ENCODE results near the gene TMEM19. TPM values are rescaled to one million over a fixed set of nuclear protein-coding genes. Genes with fewer than 3 reads are reported as not detected.

Gene TMEM19
- total RNA-seq, 1 experiment from 2014 or later: 44.0 TPM

Other genes with a start within 250 kb of the TMEM19 start
- 1.1 and 2.2 TPM in 2 replicates for gene LGR5, start 246.3 kb upstream of the TMEM19 start, total RNA-seq (2014; rRNA removed; shearing (Covaris generic))
- 8.3 and 12.9 TPM in 2 replicates for gene ZFC3H1, start 22.2 kb upstream of the TMEM19 start, total RNA-seq (2014; rRNA removed; shearing (Covaris generic))
- gene THAP2, start 21.8 kb upstream of the TMEM19 start, total RNA-seq (2014; rRNA removed; shearing (Covaris generic)): 3.3 and 7.0 TPM in 2 replicates
- gene RAB21, start 68.8 kb downstream of the TMEM19 start, total RNA-seq (2014; rRNA removed; shearing (Covaris generic)): 49.6 and 59.0 TPM in 2 replicates
- 10.3 and 18.4 TPM in 2 replicates for gene TBC1D15, start 153.7 kb downstream of the TMEM19 start, total RNA-seq (2014; rRNA removed; shearing (Covaris generic))

Data from A172 (cell line).